Testis (tissue), 2 donors: Measurements from ENCODE around the gene PRPSAP1.

Source experiments
- CTCF ChIP-seq, 3 experiments: fragments of 450-650 bp in 2 of 3; fragments of 200-600 bp in 1 of 3; sonication (generic) in 1 of 3; IDR thresholded peaks; one replicate each; pipeline ENCODE4 v1.5.1; 2016 to 2019; ENCODE audit warnings: antibody characterized with exemption in 3 of 3, mild to moderate bottlenecking in 2 of 3, moderate library complexity in 1 of 3
- POLR2A ChIP-seq: fragments of 450-650 bp; IDR thresholded peaks from one replicate; pipeline ENCODE4 v1.6.1; 2017; ENCODE audit warnings: antibody characterized with exemption, mild to moderate bottlenecking, moderate library complexity

- TF ChIP-seq CTCF (IDR thresholded peaks at IDR 0.05) = no peak
- TF ChIP-seq POLR2A = no peak
These were observed 42.3 kb upstream of the PRPSAP1 start for GRCh38 chr17:76395980-76396379.
